Lower leg skin (tissue), 4 donors: ENCODE results near the gene RPL9. TPM values are rescaled to one million over a fixed set of nuclear protein-coding genes. Genes with fewer than 3 reads are reported as not detected.

Experiments used
- DNase-seq, 2 donors: peaks; one replicate each; pipeline ENCODE4 v3.0.0-alpha.2; 2019; ENCODE audit warnings: low spot score in 2 of 2
- H3K4me3 ChIP-seq: fragments of 200-600 bp; sonication (generic); 2 replicates; pipeline ENCODE4 v1.5.1; 2017; ENCODE audit warnings: mild to moderate bottlenecking, low read depth; ENCODE audit not compliant: poor library complexity, severe bottlenecking
- CTCF ChIP-seq, 3 donors: fragments of 450-650 bp; IDR thresholded peaks; one replicate each; pipeline ENCODE4 v1.5.1; 2016; ENCODE audit warnings: antibody characterized with exemption in 3 of 3, mild to moderate bottlenecking in 3 of 3, moderate library complexity in 2 of 3
- POLR2A ChIP-seq, 2 donors: fragments of 450-650 bp; IDR thresholded peaks; one replicate each; pipeline ENCODE4 v1.6.1; 2016 to 2017; ENCODE audit warnings: antibody characterized with exemption in 2 of 2, mild to moderate bottlenecking in 1 of 2, moderate library complexity in 1 of 2
- WGBS, 2 donors: methylation state at CpG; one replicate each; pipeline ENCODE4 v1.1.5; 2018; 5-methylcytosine and 5-hydroxymethylcytosine counted together
- intact Hi-C: fragments of 100-400 bp; cut with DNase I; formaldehyde crosslinking; loops from one replicate; pipeline ENCODE4 v1.15.0; 2023; ENCODE audit warnings: low total_unique reads
- total RNA-seq, 4 donors: library from RNA; depleted of rRNA; stranded (reverse); fragments of >200 nt; gene quantifications; one replicate each; pipeline ENCODE4 v1.1.0, GENCODE V29; 2016

Gene RPL9
- total RNA-seq, 4 donors from 2014 or later, result 2,484 to 4,074 (median 3,563) TPM

DNA sequence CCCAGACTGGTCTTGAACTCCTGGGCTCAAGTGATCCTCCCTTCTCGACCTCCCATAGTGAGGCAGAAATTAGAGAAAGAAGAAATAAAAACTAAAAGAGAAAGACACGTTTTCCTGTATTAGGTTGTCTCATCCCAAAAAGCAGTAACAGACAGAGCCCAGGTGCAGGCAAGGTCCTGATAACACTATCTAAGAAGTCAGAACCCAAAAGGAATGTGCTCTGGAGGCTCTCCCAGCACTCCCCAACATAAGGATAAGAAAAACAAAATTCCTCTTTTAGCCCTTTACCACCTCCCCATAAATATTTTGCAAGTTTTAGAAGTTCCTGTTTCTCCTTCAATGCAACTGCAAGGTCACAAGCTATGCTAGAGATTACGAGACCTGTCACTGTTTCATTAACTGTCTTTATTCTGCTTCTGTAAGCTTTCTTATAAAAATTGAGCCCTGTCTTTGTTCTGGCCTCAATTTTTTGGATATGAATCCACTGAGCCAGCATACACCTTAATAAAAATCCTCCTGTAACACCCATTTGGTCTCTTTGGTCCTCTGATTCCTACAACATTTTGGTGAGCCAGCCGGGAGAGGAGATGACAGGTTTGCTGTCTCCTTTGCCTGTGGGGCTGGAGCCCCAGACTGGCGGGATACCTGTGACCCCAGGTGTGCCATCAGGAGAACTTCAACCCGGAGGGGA lies 26.0 kb upstream of the RPL9 start:
- intact Hi-C loops, result no loop called here
- WGBS, 2 donors, result 83 to 88% methylated on average over 6 of the region's 6 CpGs
- no peak for DNase-seq
- no peak for TF ChIP-seq POLR2A (IDR thresholded peaks at IDR 0.05)
- TF ChIP-seq CTCF (IDR thresholded peaks at IDR 0.05), result no peak
- H3K4me3 ChIP-seq, result no peak overlapping the region

- intact Hi-C loops, result no loop called here
- H3K4me3 ChIP-seq, result no peak overlapping the region
- 84 to 87% methylated on average over 21 of the region's 21 CpGs for WGBS, 2 donors
- TF ChIP-seq POLR2A (IDR thresholded peaks at IDR 0.05) (no peak), CTCF (IDR thresholded peaks at IDR 0.05) (no peak)
- no peak for DNase-seq
Observed at GRCh38 chr4:39480902-39481695, 22.4 kb upstream of the RPL9 start.

DNA sequence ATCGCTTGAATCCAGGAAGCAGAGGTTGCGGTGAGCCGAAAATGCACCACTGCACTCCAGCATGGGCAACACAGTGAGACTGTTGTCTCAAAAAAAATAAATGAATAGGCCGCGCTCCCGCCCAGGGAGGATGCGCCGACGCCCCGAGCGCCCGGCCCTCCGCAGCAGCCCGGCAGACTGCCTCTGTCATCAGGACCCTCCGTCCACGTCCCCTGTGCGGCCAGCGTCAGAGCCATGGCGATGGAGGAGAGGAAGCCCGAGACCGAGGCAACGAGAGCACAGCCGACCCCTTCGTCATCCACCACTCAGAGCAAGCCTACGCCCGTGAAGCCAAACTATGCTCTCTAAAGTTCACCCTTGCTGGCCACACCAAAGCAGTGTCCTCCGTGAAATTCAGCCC lies 21.5 kb upstream of the RPL9 start:
- WGBS, 2 donors, result 95 to 97% methylated on average over 22 to 27 of the region's 27 CpGs
- no peak for DNase-seq
- TF ChIP-seq CTCF (IDR thresholded peaks at IDR 0.05) (no peak), POLR2A (IDR thresholded peaks at IDR 0.05) (no peak)
- intact Hi-C loops, result no loop called here
- no peak overlapping the region for H3K4me3 ChIP-seq

DNA sequence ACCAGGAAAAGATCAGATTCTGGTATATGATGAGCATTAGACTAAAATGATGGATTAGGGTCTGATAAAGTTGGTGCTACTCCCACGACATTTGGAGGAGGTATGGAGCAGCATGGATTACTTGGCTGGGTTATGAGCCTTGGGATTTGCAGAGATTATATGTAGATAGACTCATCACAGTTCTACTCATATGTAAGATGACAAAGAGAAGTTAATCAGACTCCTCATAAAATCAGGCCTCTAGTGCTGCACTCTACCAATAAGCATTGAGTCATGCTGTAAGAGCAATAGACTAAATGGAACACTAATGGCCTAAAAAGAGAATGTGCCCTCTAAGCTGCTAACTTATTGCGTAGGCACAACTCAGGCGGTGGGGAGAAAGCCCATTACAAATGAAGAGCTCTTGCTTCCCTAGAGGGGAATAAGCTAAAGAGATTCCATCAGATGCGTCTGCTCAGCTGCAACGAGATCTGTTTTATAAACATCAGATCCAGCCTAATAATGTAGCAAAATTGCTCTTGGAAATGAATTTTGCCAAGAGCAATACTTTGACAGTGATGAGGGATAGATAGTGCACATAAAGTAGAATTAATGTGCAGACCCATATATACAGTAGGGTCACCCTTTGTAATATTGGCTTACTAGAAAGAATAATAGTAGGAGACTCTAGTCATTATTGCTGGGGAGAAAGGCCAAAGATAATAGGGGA lies 17.6 kb upstream of the RPL9 start:
- no peak overlapping the region for H3K4me3 ChIP-seq
- intact Hi-C loops, result no loop called here
- DNase-seq, result no peak
- TF ChIP-seq CTCF (IDR thresholded peaks at IDR 0.05) (no peak), POLR2A (IDR thresholded peaks at IDR 0.05) (no peak)
- WGBS, 2 donors, result 86 to 87% methylated on average over 5 of the region's 5 CpGs

GRCh38 chr4:39472396-39472795 lies 13.7 kb upstream of the RPL9 start:
- intact Hi-C loops, result no loop called here

More at GRCh38 chr4:39472396-39472795, 13.7 kb upstream of the RPL9 start:
- no peak for TF ChIP-seq POLR2A (IDR thresholded peaks at IDR 0.05)
- no peak for TF ChIP-seq CTCF (IDR thresholded peaks at IDR 0.05)
- no peak overlapping the region for H3K4me3 ChIP-seq
- DNase-seq, result no peak
- WGBS, 2 donors, result 91 to 93% methylated on average over 3 of the region's 3 CpGs
